Astrocyte (in vitro differentiated cells and primary cell): ENCODE measurements around the gene TLR2. TPM values are rescaled to one million over a fixed set of nuclear protein-coding genes. Genes with fewer than 3 reads are reported as not detected.

Experiments used
- DNase-seq: peaks from one replicate; pipeline ENCODE4 v3.0.0-alpha.2; 2010; ENCODE audit warnings: low read depth
- FAIRE-seq: peaks from 2 replicates; lab custom pipeline; 2011; peaks lifted over from hg19 to GRCh38; lab: Jason Lieb, UNC
- H2AFZ ChIP-seq: 2 replicates; pipeline ENCODE4 v1.6.0; 2012; ENCODE audit warnings: low read depth, low read length, inconsistent platforms
- H3K27ac ChIP-seq: 2 replicates; pipeline ENCODE4 v1.5.1; 2011; ENCODE audit warnings: low read depth, low read length, inconsistent platforms
- H3K27me3 ChIP-seq: 2 replicates; pipeline ENCODE4 v1.6.0; 2011; ENCODE audit warnings: low read length, inconsistent platforms; ENCODE audit not compliant: insufficient read depth
- H3K36me3 ChIP-seq: 2 replicates; pipeline ENCODE4 v1.5.1; 2011; ENCODE audit warnings: low read length, inconsistent platforms; ENCODE audit not compliant: insufficient read depth
- H3K4me1 ChIP-seq: 2 replicates; pipeline ENCODE4 v1.5.1; 2011; ENCODE audit warnings: low read length, inconsistent platforms; ENCODE audit not compliant: insufficient read depth
- H3K4me2 ChIP-seq: 2 replicates; pipeline ENCODE4 v1.6.0; 2012; ENCODE audit warnings: low read length, inconsistent platforms
- H3K4me3 ChIP-seq: 2 replicates; pipeline ENCODE4 v1.5.1; 2011; ENCODE audit warnings: low read depth, mild to moderate bottlenecking, low read length, inconsistent platforms; ENCODE audit not compliant: insufficient read depth
- H3K79me2 ChIP-seq: 2 replicates; pipeline ENCODE4 v1.6.0; 2012; ENCODE audit warnings: mild to moderate bottlenecking, low read length, inconsistent platforms; ENCODE audit not compliant: insufficient read depth
- H3K9ac ChIP-seq: 2 replicates; pipeline ENCODE4 v1.6.0; 2012; ENCODE audit warnings: mild to moderate bottlenecking, low read length, inconsistent platforms
- H3K9me3 ChIP-seq: 2 replicates; pipeline ENCODE4 v1.5.1; 2012; ENCODE audit warnings: low read depth, mild to moderate bottlenecking, low read length, inconsistent platforms; ENCODE audit not compliant: insufficient read depth
- H4K20me1 ChIP-seq: 2 replicates; pipeline ENCODE4 v1.6.0; 2012; ENCODE audit warnings: low read length, inconsistent platforms; ENCODE audit not compliant: insufficient read depth
- H3K27ac Mint-ChIP-seq: one replicate; pipeline ENCODE4 v1.8.0; 2021; ENCODE audit warnings: mild to moderate bottlenecking, mixed read lengths; ENCODE audit not compliant: unreplicated experiment
- H3K27me3 Mint-ChIP-seq: one replicate; pipeline ENCODE4 v1.8.0; 2021; ENCODE audit warnings: low read depth, mixed read lengths; ENCODE audit not compliant: unreplicated experiment
- H3K36me3 Mint-ChIP-seq: one replicate; pipeline ENCODE4 v1.8.0; 2021; ENCODE audit warnings: low read depth, mixed read lengths; ENCODE audit not compliant: unreplicated experiment
- H3K4me1 Mint-ChIP-seq: one replicate; pipeline ENCODE4 v1.8.0; 2021; ENCODE audit warnings: low read depth, mixed read lengths; ENCODE audit not compliant: unreplicated experiment
- H3K4me3 Mint-ChIP-seq: one replicate; pipeline ENCODE4 v1.8.0; 2021; ENCODE audit warnings: mild to moderate bottlenecking, moderate library complexity, mixed read lengths; ENCODE audit not compliant: unreplicated experiment
- H3K9me3 Mint-ChIP-seq: one replicate; pipeline ENCODE4 v1.8.0; 2021; ENCODE audit warnings: mild to moderate bottlenecking, mixed read lengths; ENCODE audit not compliant: unreplicated experiment
- CTCF ChIP-seq: IDR thresholded peaks from 2 replicates; pipeline ENCODE4 v1.5.1; 2011; ENCODE audit warnings: low read depth, mild to moderate bottlenecking, inconsistent platforms, low read length, moderate library complexity; ENCODE audit not compliant: insufficient read depth
- EZH2 ChIP-seq: IDR thresholded peaks from 2 replicates; pipeline ENCODE4 v1.6.1; 2012; ENCODE audit warnings: mild to moderate bottlenecking, low read length, inconsistent platforms; ENCODE audit not compliant: insufficient read depth
- total RNA-seq: library from RNA; stranded (reverse); gene quantifications from 2 replicates; pipeline ENCODE4 v1.2.1, GENCODE V29; 2021

TLR2 gene
- total RNA-seq, 1 donor from 2014 or later, result 0.79 TPM

- Mint-ChIP-seq H3K4me3 (no peak overlapping the region), H3K4me1 (peaks cover 1% of the 10 kb centered on the region), H3K9me3 (no peaks in the 10 kb centered on the region), H3K36me3 (peaks cover 2% of the 10 kb centered on the region), H3K27me3 (peaks cover 4% of the 10 kb centered on the region), H3K27ac (no peak overlapping the region)
- no peaks in the 10 kb centered on the region for H4K20me1 ChIP-seq
- H3K4me1 ChIP-seq, result no peaks in the 10 kb centered on the region
- no peak for FAIRE-seq
- H3K36me3 ChIP-seq, result no peaks in the 10 kb centered on the region
- no peaks in the 10 kb centered on the region for H3K9me3 ChIP-seq
- DNase-seq, result no peak
- H3K4me2 ChIP-seq, result no peak overlapping the region
- no peaks in the 10 kb centered on the region for H3K79me2 ChIP-seq
- TF ChIP-seq CTCF (no peak), EZH2 (no peak)
- H3K9ac ChIP-seq, result no peak overlapping the region
- H3K27me3 ChIP-seq, result no peaks in the 10 kb centered on the region
- no peak overlapping the region for H2AFZ ChIP-seq
- H3K4me3 ChIP-seq, result no peak overlapping the region
- H3K27ac ChIP-seq, result no peak overlapping the region
These were observed 41.2 kb downstream of the TLR2 start for GRCh38 chr4:153725136-153725830.

GRCh38 chr4:153725831-153726154, 41.7 kb downstream of the TLR2 start:
- H3K9me3 ChIP-seq, result no peaks in the 10 kb centered on the region
- H3K27ac ChIP-seq, result no peak overlapping the region
- Mint-ChIP-seq H3K4me3 (no peak overlapping the region), H3K27ac (no peak overlapping the region), H3K4me1 (peaks cover 1% of the 10 kb centered on the region), H3K9me3 (no peaks in the 10 kb centered on the region), H3K36me3 (peaks cover 2% of the 10 kb centered on the region), H3K27me3 (peaks cover 4% of the 10 kb centered on the region)
- TF ChIP-seq EZH2 (no peak), CTCF (no peak)
- no peaks in the 10 kb centered on the region for H3K36me3 ChIP-seq
- no peak overlapping the region for H3K4me2 ChIP-seq
- FAIRE-seq (no peak), DNase-seq (no peak)
- no peaks in the 10 kb centered on the region for H3K27me3 ChIP-seq
- H3K9ac ChIP-seq, result no peak overlapping the region
- no peak overlapping the region for H3K4me3 ChIP-seq
- H2AFZ ChIP-seq, result no peak overlapping the region
- H3K4me1 ChIP-seq, result no peaks in the 10 kb centered on the region
- no peaks in the 10 kb centered on the region for H3K79me2 ChIP-seq
- H4K20me1 ChIP-seq, result no peaks in the 10 kb centered on the region

- no peaks in the 10 kb centered on the region for H3K27me3 ChIP-seq
- H3K4me1 ChIP-seq, result no peaks in the 10 kb centered on the region
- Mint-ChIP-seq H3K4me3 (no peak overlapping the region), H3K36me3 (peaks cover 2% of the 10 kb centered on the region), H3K4me1 (peaks cover 3% of the 10 kb centered on the region), H3K27me3 (peaks cover 4% of the 10 kb centered on the region), H3K27ac (no peak overlapping the region), H3K9me3 (no peaks in the 10 kb centered on the region)
- H4K20me1 ChIP-seq, result no peaks in the 10 kb centered on the region
- H2AFZ ChIP-seq, result no peak overlapping the region
- H3K36me3 ChIP-seq, result no peaks in the 10 kb centered on the region
- FAIRE-seq, result no peak
- DNase-seq, result no peak
- H3K9me3 ChIP-seq, result no peaks in the 10 kb centered on the region
- H3K9ac ChIP-seq, result no peak overlapping the region
- no peak for TF ChIP-seq EZH2
- TF ChIP-seq CTCF, result no peak
- no peak overlapping the region for H3K27ac ChIP-seq
- H3K79me2 ChIP-seq, result no peaks in the 10 kb centered on the region
- H3K4me3 ChIP-seq, result no peak overlapping the region
- H3K4me2 ChIP-seq, result no peak overlapping the region
These were observed 44.1 kb downstream of the TLR2 start for GRCh38 chr4:153728151-153728550.
